HG03442 (cell line): ENCODE measurements around the gene ADAM30.

Source experiments
- ATAC-seq: cut with Tn5 transposase; IDR thresholded peaks from one replicate; pipeline ENCODE4 v1.9.1; 2021; ENCODE audit warnings: mild to moderate bottlenecking, moderate library complexity; ENCODE audit not compliant: unreplicated experiment

The ADAM30 gene

DNA sequence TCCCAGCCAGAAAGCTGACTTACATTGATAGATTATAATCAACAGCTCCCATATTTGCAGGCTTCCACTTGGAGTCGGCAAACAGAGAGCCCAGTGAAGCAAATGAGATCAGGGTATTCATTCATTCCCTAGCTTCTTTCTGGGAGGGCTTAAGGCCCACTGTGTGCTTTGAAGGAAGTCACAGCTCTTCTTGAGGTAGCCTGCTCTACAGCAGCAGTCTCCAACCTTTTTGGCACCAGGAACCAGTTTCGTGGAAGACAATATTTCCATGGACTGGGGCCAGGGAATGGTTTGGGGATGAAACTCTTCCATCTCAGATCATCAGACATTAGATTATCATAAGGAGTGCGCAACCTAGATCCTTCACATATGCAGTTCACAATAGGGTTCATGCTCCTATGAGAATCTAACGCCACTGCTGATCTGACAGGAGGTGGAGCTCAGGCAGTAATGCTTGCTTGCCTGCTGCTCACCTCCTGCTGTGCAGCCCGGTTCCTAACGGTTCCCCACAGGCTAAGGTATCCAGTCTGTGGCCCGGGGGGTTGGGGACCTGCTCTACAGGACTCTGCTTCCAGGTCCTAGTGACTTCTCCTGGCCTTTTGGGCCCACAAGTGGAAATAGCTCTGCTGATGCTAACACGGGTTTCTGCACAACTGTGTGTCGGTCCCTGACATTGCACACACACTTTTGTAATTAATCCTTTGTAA is 13.7 kb upstream of the ADAM30 start:
- no peak for ATAC-seq

DNA sequence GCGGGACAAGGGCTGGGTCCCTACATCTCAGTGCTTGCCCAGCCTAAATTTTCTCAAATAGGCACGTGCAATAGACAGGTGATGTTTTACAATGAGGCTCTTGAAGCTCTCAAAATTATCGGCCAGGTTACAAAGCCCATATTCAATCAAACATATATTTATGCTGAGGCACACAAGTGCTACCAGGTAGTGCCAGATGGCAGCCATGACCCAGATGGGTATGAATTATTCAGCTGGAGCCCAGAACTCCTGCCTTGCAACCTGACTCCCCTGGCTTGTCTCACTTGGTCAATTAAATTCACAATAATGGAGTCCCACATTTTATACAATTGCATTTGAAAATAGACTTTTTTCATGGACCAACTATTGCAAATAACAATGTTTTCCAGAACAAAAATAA is 12.3 kb upstream of the ADAM30 start:
- no peak for ATAC-seq

DNA sequence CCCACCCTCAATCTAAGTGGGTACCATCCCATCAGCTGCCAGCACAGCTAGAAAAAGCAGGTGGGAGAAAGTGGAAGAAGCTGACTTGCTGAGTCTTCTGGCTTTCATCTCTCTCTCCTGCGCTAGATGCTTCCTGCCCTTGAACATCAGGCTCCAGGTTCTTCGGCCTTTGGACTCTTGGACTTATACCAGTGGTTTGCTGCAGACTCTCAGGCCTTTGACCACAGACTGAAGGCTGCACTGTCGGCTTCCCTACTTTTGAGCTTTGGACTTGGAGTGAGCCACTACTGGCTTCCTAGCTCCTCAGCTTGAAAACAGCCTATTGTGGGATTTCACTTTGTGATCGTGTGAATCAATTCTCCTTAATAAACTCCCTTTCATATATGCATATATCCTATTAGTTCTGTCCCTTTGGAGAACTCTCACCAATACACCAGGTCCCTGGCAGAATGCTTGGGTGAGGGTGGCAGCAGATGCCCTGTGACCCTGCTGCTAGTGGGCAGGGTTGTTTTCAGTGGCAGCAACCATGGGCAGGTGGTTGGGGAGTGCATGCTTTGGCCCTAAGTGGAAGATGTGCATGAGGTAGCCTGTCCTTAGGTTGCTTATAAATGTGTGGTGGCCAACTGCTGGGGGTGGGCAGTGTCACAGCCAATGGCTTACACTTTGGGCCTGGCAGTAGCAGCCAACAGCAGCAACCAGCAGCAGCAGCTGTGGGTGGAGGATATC is 10.8 kb upstream of the ADAM30 start:
- ATAC-seq: no peak

DNA sequence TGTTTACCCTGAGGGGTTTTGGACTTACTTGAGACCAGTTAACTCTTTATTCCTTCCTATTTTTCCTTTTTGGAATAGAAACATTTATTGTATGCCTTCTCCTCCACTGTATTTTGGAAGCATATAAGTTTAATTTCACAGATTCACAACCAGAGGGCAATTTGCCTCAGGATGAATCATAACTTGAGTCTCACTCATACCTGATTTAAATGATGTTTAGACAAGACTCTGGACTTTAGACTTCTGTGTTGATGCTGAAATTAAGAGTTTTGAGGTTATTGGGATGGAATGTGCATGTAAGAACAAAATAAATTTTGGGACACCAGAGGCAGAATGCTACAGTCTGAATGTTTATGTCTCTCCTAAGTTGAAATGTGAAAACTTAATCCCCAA is 7.1 kb upstream of the ADAM30 start:
- ATAC-seq: no peak

DNA sequence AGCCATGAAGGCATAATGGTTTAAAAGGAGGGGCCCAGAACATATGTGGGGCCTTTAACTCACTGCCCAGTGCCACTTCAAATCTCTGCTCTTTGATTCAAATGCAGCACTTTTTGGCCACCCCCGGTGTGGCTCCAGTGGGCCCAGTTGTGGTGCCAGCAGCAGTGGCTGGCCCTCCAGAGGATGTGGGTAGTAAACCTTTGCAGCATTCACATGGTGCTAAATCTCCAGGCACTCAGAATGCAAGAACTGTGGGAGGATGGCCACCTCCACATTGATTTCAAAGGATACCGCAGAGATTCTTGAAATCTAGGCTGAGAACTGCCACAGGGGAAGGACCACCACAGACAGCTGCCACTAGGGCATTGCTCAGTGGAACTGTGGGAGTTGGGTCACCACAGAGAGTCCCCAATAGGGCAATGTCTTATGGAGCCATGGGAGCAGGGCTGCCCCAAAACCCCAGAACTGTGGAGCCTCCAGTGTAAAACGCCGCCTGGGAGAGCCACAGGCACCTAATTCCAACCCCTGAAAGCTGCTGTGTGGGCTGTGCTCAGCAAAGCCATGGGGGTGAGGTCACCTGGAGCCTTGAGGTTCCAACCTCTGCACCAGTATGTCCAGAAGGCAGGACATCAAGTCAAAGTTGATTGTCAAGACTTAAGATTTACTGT is 6.6 kb upstream of the ADAM30 start:
- ATAC-seq: no peak

DNA sequence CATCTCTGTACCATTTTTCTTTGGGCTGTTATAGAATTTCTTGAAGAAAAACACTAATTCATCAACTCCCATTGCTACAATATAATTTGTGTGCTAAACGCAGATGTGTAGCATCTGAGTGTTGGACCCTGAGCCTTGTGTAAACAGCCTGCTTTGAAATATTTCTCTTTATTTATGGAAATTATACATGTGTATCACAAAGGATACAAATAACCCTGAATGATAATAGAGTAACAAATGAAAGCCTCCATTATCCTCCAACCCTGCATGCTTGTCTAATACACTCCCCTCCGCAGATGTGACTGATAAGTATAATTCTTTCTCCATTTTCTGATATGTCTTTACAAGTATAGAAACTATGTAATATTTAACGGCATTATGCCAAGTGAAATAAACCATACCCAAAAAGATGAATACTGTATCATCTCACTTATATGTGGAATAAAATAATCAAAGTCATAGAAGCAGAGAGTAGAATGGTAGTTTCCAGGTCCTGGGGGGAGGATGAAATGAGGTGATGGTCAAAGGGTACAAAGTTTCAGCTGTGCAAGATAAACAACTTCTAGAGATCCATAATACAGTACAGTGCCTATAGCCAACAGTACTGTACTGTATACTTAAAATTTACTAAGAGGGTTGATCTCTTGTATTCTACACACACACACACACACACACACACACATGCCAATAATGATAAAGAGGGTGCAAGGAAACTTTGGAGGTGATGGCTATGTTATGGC is 2.8 kb upstream of the ADAM30 start:
- no peak for ATAC-seq

DNA sequence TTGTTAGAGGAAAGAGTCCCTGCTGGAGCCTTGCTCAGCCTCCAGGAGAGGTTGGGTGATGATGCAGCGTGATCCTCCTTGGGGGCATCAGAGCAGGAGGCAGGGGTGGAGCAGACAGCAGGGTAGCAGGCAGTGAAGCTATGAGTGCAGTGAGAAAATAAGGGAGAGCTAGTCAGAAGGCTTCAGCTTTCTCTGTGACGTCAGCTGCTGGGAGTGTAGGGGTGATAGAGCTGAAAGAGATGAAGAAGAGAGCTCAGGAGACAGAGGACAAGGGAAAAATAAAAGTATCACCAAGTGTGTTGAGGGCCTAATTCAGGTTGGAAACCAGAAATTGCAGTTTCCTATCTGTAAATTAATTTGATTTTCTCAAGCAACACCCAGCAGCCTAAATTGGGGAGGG is 2.2 kb upstream of the ADAM30 start:
- no peak for ATAC-seq

DNA sequence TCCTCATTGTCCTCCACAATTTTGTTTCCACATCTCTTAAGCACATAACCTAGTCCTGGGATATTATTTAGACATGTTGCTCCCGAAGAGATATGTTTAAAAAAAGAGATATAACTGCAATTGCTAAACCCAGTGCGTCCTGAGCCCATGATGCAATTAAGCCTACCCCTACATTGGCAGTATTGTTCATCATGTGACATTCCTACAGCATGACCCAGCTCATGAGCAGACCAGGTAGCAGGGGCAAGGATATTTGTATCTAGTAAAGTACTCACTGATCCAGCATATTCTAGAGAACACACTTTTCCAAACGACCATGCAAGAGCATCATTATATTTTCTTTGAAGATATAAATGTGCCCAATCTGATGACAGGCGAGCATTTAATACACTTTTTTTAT is 1.2 kb downstream of the ADAM30 start:
- no peak for ATAC-seq

DNA sequence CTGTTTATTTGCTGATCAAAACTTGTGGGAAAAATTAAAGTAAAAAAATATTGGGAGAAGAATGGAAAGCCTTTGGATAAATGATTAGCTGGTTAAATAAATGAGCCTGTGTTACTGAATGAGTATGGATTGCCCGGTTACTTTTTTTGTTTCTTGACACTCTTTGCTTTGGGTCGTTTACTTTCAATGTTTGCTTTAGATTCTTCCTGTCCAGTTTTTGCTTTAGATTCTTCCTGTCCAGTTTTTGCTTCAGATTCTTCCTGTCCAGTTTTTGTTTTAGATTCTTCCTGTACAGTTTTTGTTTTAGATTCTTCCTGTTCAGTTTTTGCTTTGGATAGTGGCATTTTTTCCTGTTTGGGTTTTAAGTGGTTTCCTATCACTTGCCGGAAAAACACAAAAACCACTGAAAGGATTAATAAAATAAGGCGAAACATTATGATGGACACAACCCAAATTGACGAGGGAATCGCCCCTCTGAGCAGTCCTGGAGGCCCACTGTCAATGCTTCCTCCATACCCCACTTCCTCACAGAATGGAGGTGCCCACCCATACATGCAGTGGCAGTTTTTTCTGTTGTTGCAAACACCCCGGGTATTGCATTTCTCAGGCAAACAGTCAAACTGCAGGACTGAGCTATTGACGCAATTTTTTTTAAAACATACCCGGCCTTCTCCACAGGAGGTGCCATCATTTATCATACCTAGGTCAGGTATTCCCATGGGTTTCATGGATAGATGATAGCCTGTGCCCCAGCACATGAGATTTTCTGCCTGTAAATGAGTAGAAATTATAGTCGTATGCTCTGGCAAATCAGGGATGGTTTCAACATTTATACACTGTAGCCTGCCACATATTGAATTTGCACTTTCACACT is 2.3 kb downstream of the ADAM30 start:
- ATAC-seq: no peak

DNA sequence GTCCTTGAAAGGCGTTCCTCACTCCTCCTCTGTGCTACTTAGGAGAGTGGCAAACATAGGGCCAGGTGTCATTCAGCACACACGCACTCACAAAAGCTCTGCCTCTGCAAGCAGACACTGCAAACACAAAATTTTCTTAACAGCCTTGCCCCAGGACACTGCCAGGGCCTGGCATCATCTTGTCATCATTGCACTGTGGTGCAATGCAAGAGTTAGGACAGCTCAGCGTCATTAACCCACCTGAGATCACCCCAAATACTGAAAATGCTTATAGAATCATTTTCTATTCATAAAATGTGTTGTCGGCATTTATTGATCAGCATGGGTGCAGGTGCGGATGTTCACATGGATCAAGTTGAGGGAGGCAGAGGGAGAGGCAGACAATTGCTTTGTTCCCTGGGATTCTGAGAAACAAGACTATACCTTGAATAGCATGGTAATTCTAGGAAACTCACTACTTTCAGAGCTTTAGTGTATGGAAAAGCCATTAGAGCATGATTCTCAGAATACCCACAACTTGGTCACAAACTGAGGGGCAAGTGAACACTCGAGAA is 3.0 kb downstream of the ADAM30 start:
- no peak for ATAC-seq

DNA sequence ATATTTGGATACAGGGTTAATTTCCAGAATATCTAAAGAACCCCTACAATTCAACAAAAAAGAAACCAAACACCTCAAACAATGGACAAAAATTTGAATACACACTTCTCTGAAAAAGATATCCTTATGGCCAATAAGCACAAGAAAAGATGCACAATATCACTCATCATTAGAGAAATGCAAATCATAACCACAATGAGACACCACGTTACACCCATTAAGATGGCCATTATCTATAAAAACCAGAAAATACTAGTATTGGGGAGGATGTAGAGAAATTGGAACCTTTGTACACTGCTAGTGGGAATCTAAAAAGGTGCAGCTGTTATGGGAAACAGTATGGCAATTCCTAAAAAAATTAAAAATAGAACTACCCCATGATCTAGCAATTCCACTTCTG is 4.9 kb downstream of the ADAM30 start:
- ATAC-seq: no peak

DNA sequence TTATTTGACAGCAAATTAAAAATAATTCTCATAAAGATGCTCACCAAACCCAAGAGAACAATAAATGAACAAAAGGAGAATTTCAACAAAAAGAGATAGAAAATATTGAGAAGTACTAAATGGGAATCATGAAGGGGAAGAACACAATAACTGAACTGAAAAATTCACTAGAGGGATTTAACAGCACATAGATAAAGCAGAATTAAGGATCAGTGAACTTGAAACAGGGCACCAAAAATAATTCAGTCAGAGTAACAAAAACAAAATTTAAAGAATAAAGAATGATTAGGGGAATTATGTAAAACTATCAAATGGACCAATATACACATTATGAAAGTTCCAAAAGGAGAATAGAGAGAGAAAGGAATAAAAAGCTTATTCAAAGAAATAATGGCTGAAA is 7.8 kb downstream of the ADAM30 start:
- no peak for ATAC-seq

DNA sequence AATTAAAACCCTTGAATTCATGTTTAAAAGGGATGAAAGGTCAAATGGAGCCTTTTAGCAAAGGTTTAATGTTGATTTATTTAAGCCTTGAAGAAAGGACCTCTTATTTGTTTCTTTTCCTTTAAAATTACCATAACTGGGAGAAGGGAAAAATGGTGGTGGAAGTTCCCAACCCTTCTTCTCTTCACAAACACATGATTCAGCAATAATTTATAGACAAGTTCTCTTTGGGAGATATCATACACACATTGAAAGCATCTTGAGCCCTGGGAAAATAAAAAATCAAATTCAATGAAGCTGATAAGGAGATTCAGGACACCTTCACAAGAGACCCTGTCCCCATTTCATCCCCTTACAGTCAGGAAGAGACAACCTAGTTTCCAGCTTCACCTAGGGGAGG is 8.9 kb downstream of the ADAM30 start:
- no peak for ATAC-seq

DNA sequence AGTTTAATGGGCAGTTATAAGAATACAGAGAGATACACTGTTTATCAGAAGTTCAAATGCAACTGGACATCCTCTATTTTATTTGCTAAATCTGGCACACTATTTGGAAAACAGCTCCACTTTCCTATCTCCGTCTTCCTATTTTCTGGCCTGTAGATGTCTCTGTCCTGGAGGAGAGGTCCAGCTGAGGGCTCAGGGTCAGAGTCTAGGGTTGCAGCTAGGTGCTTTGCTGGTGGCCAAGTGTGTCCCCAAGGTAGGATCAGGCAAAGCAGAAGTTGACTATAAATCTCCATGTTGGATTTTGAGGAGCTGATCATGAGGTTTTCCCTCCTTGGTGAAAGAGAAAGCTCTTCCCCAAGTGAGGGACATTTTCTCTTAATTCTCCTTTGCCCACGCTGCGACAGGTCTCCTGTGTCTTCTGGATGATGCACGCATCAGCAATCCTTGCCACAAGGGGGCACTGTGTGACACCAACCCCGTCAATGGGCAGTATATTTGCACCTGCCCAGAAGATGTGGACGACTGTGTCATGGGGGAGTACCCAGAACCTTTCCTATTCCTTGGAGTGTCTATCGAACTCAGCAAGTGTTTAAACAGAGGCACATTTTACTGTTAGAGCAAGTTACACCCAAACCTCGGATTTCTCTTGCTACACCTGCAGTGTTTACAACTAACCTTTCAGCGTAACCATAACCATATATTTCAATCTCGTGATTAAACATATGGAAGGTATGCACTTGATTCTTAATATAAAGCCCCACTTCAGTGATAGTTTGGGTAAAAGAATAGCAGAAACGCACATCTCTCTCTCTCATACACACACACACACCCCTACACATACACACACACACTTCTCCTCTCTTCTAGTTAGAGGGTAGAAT is 10.2 kb downstream of the ADAM30 start:
- no peak for ATAC-seq

DNA sequence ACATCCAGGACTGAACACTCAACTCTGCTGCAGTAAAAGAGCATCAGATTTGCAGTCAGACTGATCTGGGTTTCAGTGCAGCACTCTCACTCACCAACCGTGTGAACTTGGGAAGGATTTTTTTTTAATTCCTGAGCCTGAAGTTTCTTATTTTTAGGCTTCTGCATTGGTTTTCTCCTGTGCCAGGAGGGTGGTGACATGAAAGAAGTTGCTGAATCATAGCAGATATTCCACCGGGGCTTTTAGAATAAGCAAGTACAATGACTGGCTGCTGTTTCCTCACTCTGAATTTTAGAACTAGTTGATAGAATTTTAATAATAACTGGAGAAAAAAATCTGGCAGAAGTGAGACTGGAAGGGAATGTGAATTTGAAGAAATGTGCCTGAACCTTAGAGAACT is 11.6 kb downstream of the ADAM30 start:
- no peak for ATAC-seq

DNA sequence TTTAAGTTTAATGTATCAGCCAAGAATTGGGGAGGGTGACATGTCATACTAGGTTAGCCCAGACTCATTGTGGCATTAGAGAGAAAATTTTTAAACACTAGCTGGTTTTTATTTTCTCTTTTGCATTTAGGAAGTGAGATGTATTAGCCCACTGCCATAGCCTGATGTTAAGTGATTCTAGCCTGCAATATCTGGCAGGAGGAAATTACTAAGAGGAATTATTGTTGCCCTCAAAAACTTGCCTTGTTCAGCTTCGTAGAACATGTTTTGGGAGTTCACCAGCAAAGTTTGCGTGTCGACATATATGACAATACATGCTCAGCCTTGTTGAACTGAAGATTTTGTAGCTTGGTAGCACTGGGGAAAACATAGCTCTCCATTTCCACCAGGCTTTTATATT is 12.5 kb downstream of the ADAM30 start:
- no peak for ATAC-seq

DNA sequence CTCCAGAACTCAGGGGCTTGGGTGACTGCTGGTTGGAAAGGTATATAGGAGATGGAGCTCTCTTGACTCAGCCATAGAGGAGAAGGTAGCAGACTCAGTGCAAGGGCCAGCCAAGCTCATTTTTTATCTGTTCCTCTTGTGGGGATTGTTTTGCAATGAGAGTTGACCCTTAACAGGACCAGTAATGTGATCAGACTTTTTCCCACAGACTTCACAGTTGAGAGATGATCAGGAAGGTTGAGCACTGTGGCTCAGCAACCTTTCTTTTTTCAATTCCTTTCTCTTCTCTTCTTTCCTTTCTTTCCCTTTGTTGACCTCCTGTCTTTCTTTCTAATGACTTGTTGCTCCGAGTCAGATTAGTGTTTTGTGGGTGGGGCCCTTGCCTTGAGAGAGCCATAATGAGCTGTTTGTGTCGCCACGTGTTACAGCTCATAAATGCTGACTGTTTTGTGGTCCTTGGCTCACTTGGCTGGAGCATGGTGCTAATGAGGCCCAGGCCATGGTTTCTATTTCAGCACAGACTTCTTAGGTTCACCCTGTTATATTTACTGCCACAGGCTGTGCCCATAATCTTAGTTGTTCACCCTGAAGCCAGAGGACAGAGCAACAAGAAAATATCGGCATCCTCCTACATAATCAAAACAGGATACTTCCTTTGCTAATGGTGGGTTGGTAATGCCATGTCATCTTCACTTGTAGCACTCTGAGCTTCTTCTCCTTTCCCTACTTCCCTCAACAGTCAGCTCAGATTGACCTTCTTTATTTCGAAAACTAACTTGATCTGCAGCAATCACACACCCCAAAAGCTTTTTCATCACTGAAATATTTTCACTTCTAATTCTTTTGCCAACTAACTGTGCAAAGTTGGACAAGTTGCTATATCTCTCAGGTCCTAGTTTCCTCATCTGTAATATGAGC is 13.9 kb downstream of the ADAM30 start:
- no peak for ATAC-seq
